Mesendoderm (in vitro differentiated cells): ENCODE data around the gene DNAJA2.

ENCODE experiments used
- DNase-seq: peaks from one replicate; pipeline ENCODE4 v3.0.0; 2013
- H2AK5ac ChIP-seq: 2 replicates; pipeline ENCODE4 v1.6.1; 2013; ENCODE audit warnings: low read length, inconsistent platforms
- H2BK120ac ChIP-seq: 2 replicates; pipeline ENCODE4 v1.6.1; 2013; ENCODE audit warnings: low read depth, mild to moderate bottlenecking, low read length, moderate library complexity, mixed read lengths
- H2BK15ac ChIP-seq: replicated peaks from 2 replicates; pipeline ENCODE4 v1.6.1; 2013; ENCODE audit warnings: low read depth, mild to moderate bottlenecking, moderate library complexity
- H2BK5ac ChIP-seq: 2 replicates; pipeline ENCODE4 v1.6.1; 2013; ENCODE audit warnings: low read length, inconsistent platforms
- H3K18ac ChIP-seq: 2 replicates; pipeline ENCODE4 v1.6.1; 2013; ENCODE audit warnings: mild to moderate bottlenecking, low read length, mixed read lengths
- H3K23ac ChIP-seq: one replicate; pipeline ENCODE4 v1.6.1; 2013; ENCODE audit warnings: low read length
- H3K27ac ChIP-seq: 2 replicates; pipeline ENCODE4 v1.5.1; 2013; ENCODE audit warnings: low read depth, mild to moderate bottlenecking, inconsistent platforms, low read length, moderate library complexity
- H3K27me3 ChIP-seq: 2 replicates; pipeline ENCODE4 v1.6.1; 2013; ENCODE audit warnings: low read length, control low read depth, mild to moderate bottlenecking, inconsistent platforms; ENCODE audit not compliant: insufficient read depth, poor library complexity
- H3K36me3 ChIP-seq: 2 replicates; pipeline ENCODE4 v1.6.1; 2013; ENCODE audit warnings: low read length, inconsistent platforms; ENCODE audit not compliant: control insufficient read depth, insufficient read depth
- H3K4ac ChIP-seq: one replicate; pipeline ENCODE4 v1.6.1; 2013; ENCODE audit warnings: low read depth, mild to moderate bottlenecking, low read length, moderate library complexity
- H3K4me1 ChIP-seq: 2 replicates; pipeline ENCODE4 v1.6.1; 2013; ENCODE audit warnings: low read depth, low read length, inconsistent platforms; ENCODE audit not compliant: control insufficient read depth
- H3K4me2 ChIP-seq: 2 replicates; pipeline ENCODE4 v1.6.1; 2013; ENCODE audit warnings: low read length
- H3K4me3 ChIP-seq: 2 replicates; pipeline ENCODE4 v1.5.1; 2013; ENCODE audit warnings: mild to moderate bottlenecking, low read length
- H3K56ac ChIP-seq: one replicate; pipeline ENCODE4 v1.6.1; 2013; ENCODE audit warnings: low read length
- H3K79me1 ChIP-seq: 2 replicates; pipeline ENCODE4 v1.6.1; 2013; ENCODE audit warnings: low read length, inconsistent platforms
- H3K79me2 ChIP-seq: 2 replicates; pipeline ENCODE4 v1.6.1; 2013; ENCODE audit warnings: mild to moderate bottlenecking, low read length; ENCODE audit not compliant: control insufficient read depth, insufficient read depth
- H3K9ac ChIP-seq: 2 replicates; pipeline ENCODE4 v1.6.1; 2013; ENCODE audit warnings: low read length, inconsistent platforms
- H4K5ac ChIP-seq: one replicate; pipeline ENCODE4 v1.6.1; 2013; ENCODE audit warnings: low read length
- H4K8ac ChIP-seq: one replicate; pipeline ENCODE4 v1.6.1; 2013; ENCODE audit warnings: low read depth, mild to moderate bottlenecking, control low read depth, low read length, moderate library complexity
- WGBS: extraction: QIAGEN DNeasy Blood & Tissue Kit; methylation state at CpG from one replicate; pipeline ENCODE4 v1.1.7; 2013; ENCODE audit warnings: low lambda C conversion rate, missing lambda C conversion rate; ENCODE audit not compliant: insufficient coverage; ENCODE audit errors: extremely low coverage; 5-methylcytosine and 5-hydroxymethylcytosine counted together

The DNAJA2 gene

GRCh38 chr16:46911650-46912049 is 61.8 kb downstream of the DNAJA2 start:
- no peak overlapping the region for H2AK5ac ChIP-seq
- H3K27me3 ChIP-seq, result no peaks in the 10 kb centered on the region
- H3K23ac ChIP-seq, result no peak overlapping the region
- no peak overlapping the region for H3K4me2 ChIP-seq
- no peak overlapping the region for H3K4me3 ChIP-seq
- no peaks in the 10 kb centered on the region for H3K4me1 ChIP-seq
- H3K9ac ChIP-seq, result no peak overlapping the region
- no peak overlapping the region for H4K8ac ChIP-seq
- DNase-seq, result no peak
- no peak overlapping the region for H3K56ac ChIP-seq
- no peak overlapping the region for H3K27ac ChIP-seq
- no peak overlapping the region for H3K18ac ChIP-seq
- no peaks in the 10 kb centered on the region for H3K79me2 ChIP-seq
- H2BK15ac ChIP-seq, result no peak overlapping the region
- no peak overlapping the region for H3K4ac ChIP-seq
- no peak overlapping the region for H4K5ac ChIP-seq
- no peak overlapping the region for H2BK5ac ChIP-seq
- H3K79me1 ChIP-seq, result no peaks in the 10 kb centered on the region
- peaks cover 16% of the 10 kb centered on the region for H3K36me3 ChIP-seq
- no CpG with 5 or more reads among the region's 4 CpGs for WGBS
- no peak overlapping the region for H2BK120ac ChIP-seq

GRCh38 chr16:46911038-46911437 is 62.4 kb downstream of the DNAJA2 start:
- Histone ChIP-seq H2AK5ac (no peak overlapping the region), H3K4me3 (no peak overlapping the region), H3K9ac (no peak overlapping the region), H3K23ac (no peak overlapping the region), H3K4me2 (no peak overlapping the region), H3K79me1 (no peaks in the 10 kb centered on the region), H3K27me3 (no peaks in the 10 kb centered on the region), H4K8ac (no peak overlapping the region), H3K4me1 (no peaks in the 10 kb centered on the region), H3K36me3 (peaks cover 16% of the 10 kb centered on the region), H2BK120ac (no peak overlapping the region), H4K5ac (no peak overlapping the region), H3K27ac (no peak overlapping the region), H2BK15ac (no peak overlapping the region), H3K18ac (no peak overlapping the region), H2BK5ac (no peak overlapping the region), H3K79me2 (no peaks in the 10 kb centered on the region), H3K4ac (no peak overlapping the region), H3K56ac (no peak overlapping the region)
- WGBS, result no CpG with 5 or more reads among the region's 3 CpGs
- no peak for DNase-seq

GRCh38 chr16:46908540-46909372 is 64.7 kb downstream of the DNAJA2 start:
- Histone ChIP-seq H3K36me3 (peaks cover 9% of the 10 kb centered on the region), H2BK15ac (no peak overlapping the region), H3K4me3 (no peak overlapping the region), H3K4ac (no peak overlapping the region), H3K79me1 (no peaks in the 10 kb centered on the region), H3K18ac (no peak overlapping the region), H3K79me2 (no peaks in the 10 kb centered on the region), H3K4me2 (no peak overlapping the region), H2AK5ac (no peak overlapping the region), H3K4me1 (no peaks in the 10 kb centered on the region), H4K5ac (no peak overlapping the region), H3K23ac (no peak overlapping the region), H3K56ac (no peak overlapping the region), H2BK5ac (no peak overlapping the region), H2BK120ac (no peak overlapping the region), H4K8ac (no peak overlapping the region), H3K9ac (no peak overlapping the region), H3K27ac (no peak overlapping the region), H3K27me3 (no peaks in the 10 kb centered on the region)
- no CpG with 5 or more reads among the region's 6 CpGs for WGBS
- peak; percentile 86 for DNase-seq

GRCh38 chr16:46907061-46907774 is 66.3 kb downstream of the DNAJA2 start:
- Histone ChIP-seq H4K5ac (no peak overlapping the region), H3K36me3 (peaks cover 7% of the 10 kb centered on the region), H3K23ac (no peak overlapping the region)

GRCh38 chr16:46906360-46907060 is 67.0 kb downstream of the DNAJA2 start:
- Histone ChIP-seq H3K4ac (no peak overlapping the region), H3K27ac (no peak overlapping the region), H3K27me3 (no peaks in the 10 kb centered on the region), H3K36me3 (peaks cover 5% of the 10 kb centered on the region), H3K56ac (no peak overlapping the region), H2BK120ac (no peak overlapping the region), H2BK15ac (no peak overlapping the region), H3K23ac (no peak overlapping the region), H3K4me2 (no peak overlapping the region), H3K79me1 (no peaks in the 10 kb centered on the region), H3K4me3 (no peak overlapping the region), H2BK5ac (no peak overlapping the region), H3K18ac (no peak overlapping the region), H3K9ac (no peak overlapping the region), H3K79me2 (no peaks in the 10 kb centered on the region), H4K5ac (no peak overlapping the region), H4K8ac (no peak overlapping the region), H2AK5ac (no peak overlapping the region), H3K4me1 (no peaks in the 10 kb centered on the region)
- WGBS, result no CpG with 5 or more reads among the region's 12 CpGs
- no peak for DNase-seq

More at GRCh38 chr16:46907061-46907774, 66.3 kb downstream of the DNAJA2 start:
- WGBS, result no CpG with 5 or more reads among the region's 12 CpGs
- H3K4me1 ChIP-seq, result no peaks in the 10 kb centered on the region
- H3K4ac ChIP-seq, result no peak overlapping the region
- H3K9ac ChIP-seq, result no peak overlapping the region
- no peak overlapping the region for H3K4me3 ChIP-seq
- no peak overlapping the region for H3K56ac ChIP-seq
- H3K79me1 ChIP-seq, result no peaks in the 10 kb centered on the region
- no peak overlapping the region for H2AK5ac ChIP-seq
- no peak overlapping the region for H2BK5ac ChIP-seq
- no peak overlapping the region for H3K18ac ChIP-seq
- DNase-seq, result no peak
- H3K27ac ChIP-seq, result no peak overlapping the region
- H2BK15ac ChIP-seq, result no peak overlapping the region
- no peak overlapping the region for H4K8ac ChIP-seq
- H3K79me2 ChIP-seq, result no peaks in the 10 kb centered on the region
- no peak overlapping the region for H2BK120ac ChIP-seq
- H3K4me2 ChIP-seq, result no peak overlapping the region
- no peaks in the 10 kb centered on the region for H3K27me3 ChIP-seq
